Measurements from ENCODE around the gene RPL18. TPM values are rescaled to one million over a fixed set of nuclear protein-coding genes. Genes with fewer than 3 reads are reported as not detected.

The RPL18 gene
- total RNA-seq, 1 experiment from 2014 or later = 1,736 TPM

GRCh38 chr19:48639483-48640375 lies 20.8 kb upstream of the RPL18 start:
- DNase-seq (ENCODE audit: unreplicated experiment) = no peak
- Mint-ChIP-seq H3K36me3 (ENCODE audit: insufficient read depth, unreplicated experiment) (peaks cover 7% of the 10 kb centered on the region), H3K4me1 (ENCODE audit: insufficient read depth, unreplicated experiment) (peaks cover 15% of the 10 kb centered on the region), H3K4me3 (ENCODE audit: unreplicated experiment) (no peak overlapping the region), H3K27me3 (ENCODE audit: insufficient read depth, unreplicated experiment) (peaks cover 10% of the 10 kb centered on the region), H3K9me3 (ENCODE audit: unreplicated experiment) (no peaks in the 10 kb centered on the region), H3K27ac (ENCODE audit: low read depth, unreplicated experiment) (no peak overlapping the region)
- TF ChIP-seq CTCF (IDR thresholded peaks at IDR 0.05; ENCODE audit: unreplicated experiment) = no peak
- intact Hi-C loops (cut with micrococcal nuclease) = no loop called here
- CTCF ChIA-PET = no interaction called here
- POLR2A ChIA-PET = interaction anchor here (0.6 kb wide), 1 partner anchor 170 kb away, joined by 4 read pairs; no protein-coding TSS in a partner anchor
- no TSS peak for BruUV-seq (replicated peaks)

- DNase-seq (ENCODE audit: unreplicated experiment) = no peak
- H3K27me3 Mint-ChIP-seq (ENCODE audit: insufficient read depth, unreplicated experiment) = peaks cover 10% of the 10 kb centered on the region
- CTCF ChIA-PET = no interaction called here
- POLR2A ChIA-PET = interaction anchor here (0.6 kb wide), 1 partner anchor 169 kb away, joined by 4 read pairs; no protein-coding TSS in a partner anchor
- H3K4me1 Mint-ChIP-seq (ENCODE audit: insufficient read depth, unreplicated experiment) = peaks cover 15% of the 10 kb centered on the region
- intact Hi-C loops (cut with micrococcal nuclease) = no loop called here
- no TSS peak for BruUV-seq (replicated peaks)
- H3K36me3 Mint-ChIP-seq (ENCODE audit: insufficient read depth, unreplicated experiment) = peaks cover 7% of the 10 kb centered on the region
- no peak overlapping the region for H3K4me3 Mint-ChIP-seq (ENCODE audit: unreplicated experiment)
- H3K9me3 Mint-ChIP-seq (ENCODE audit: unreplicated experiment) = no peaks in the 10 kb centered on the region
- peak overlapping the region; percentile 99 for H3K27ac Mint-ChIP-seq (ENCODE audit: low read depth, unreplicated experiment)
- TF ChIP-seq CTCF (IDR thresholded peaks at IDR 0.05; ENCODE audit: unreplicated experiment) = no peak
These were observed 19.9 kb upstream of the RPL18 start for GRCh38 chr19:48638831-48639381.

- peak overlapping the region; percentile 91 for H3K4me3 Mint-ChIP-seq (ENCODE audit: unreplicated experiment)
- no TSS peak for BruUV-seq (replicated peaks)
- H3K27me3 Mint-ChIP-seq (ENCODE audit: insufficient read depth, unreplicated experiment) = peaks cover 6% of the 10 kb centered on the region
- intact Hi-C loops (cut with micrococcal nuclease) = no loop called here
- peak overlapping the region; percentile 99 for H3K27ac Mint-ChIP-seq (ENCODE audit: low read depth, unreplicated experiment)
- peaks cover 18% of the 10 kb centered on the region for H3K4me1 Mint-ChIP-seq (ENCODE audit: insufficient read depth, unreplicated experiment)
- CTCF ChIA-PET = no interaction called here
- DNase-seq (ENCODE audit: unreplicated experiment) = peak; percentile 92
- H3K36me3 Mint-ChIP-seq (ENCODE audit: insufficient read depth, unreplicated experiment) = peaks cover 7% of the 10 kb centered on the region
- POLR2A ChIA-PET = interaction anchor here (0.5 to 2.7 kb wide), 9 partner anchors 8 to 355 kb away, joined by 3 to 37 read pairs (median 4); partner anchors contain the start of genes CA11, GYS1, RPL18 and RUVBL2
- no peak for TF ChIP-seq CTCF (IDR thresholded peaks at IDR 0.05; ENCODE audit: unreplicated experiment)
- no peaks in the 10 kb centered on the region for H3K9me3 Mint-ChIP-seq (ENCODE audit: unreplicated experiment)
These were observed 19.2 kb upstream of the RPL18 start for GRCh38 chr19:48637948-48638830.
